SHP77 (cell line): ENCODE measurements around the gene TCEANC2.
"Not testable (repeated sequence)": the region's sequence is repeated elsewhere in the genome, so short reads cannot be mapped to it uniquely, and the experiment has no call there.

Source experiments
- DNase-seq, 2 experiments: peaks; one replicate each; lab custom pipeline; 2025; lab: John Stamatoyannopoulos, UW

TCEANC2 gene

DNA sequence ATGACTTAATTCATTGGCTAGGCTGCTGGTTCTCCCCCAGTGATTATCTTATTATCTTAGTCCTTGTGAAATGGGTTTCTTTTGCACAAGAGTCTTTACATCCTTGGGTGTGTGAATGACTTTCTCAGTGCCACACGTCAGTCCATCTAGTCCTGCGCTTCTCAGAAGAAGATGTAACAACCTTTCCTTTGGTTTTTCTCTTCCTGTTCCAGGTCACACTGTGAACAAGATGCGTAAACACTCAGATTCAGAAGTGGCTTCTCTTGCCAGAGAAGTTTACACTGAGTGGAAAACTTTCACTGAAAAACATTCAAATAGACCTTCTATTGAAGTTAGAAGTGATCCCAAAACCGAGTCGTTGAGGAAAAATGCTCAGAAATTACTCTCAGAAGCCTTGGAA, 35.0 kb downstream of the TCEANC2 start:
- DNase-seq, result no peak

DNA sequence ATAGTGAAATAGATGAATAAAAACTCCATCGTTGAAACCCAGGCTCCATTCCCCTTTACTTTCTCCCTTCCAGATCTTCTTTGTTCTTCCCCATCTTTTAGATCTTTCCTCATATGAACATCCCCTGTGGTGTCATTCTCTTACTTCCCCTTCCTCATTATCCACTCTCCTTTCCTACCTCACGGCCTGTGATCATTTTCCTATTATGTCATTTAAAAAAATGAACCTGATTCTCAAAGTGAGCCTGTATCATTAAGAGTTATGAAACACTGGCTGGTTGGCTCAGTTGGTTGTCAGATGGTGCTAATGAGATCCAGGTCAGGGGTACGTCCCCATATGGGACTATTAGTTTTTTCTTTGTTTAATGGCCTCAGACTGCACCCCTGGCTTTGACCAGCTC, 38.3 kb downstream of the TCEANC2 start:
- no peak for DNase-seq

DNA sequence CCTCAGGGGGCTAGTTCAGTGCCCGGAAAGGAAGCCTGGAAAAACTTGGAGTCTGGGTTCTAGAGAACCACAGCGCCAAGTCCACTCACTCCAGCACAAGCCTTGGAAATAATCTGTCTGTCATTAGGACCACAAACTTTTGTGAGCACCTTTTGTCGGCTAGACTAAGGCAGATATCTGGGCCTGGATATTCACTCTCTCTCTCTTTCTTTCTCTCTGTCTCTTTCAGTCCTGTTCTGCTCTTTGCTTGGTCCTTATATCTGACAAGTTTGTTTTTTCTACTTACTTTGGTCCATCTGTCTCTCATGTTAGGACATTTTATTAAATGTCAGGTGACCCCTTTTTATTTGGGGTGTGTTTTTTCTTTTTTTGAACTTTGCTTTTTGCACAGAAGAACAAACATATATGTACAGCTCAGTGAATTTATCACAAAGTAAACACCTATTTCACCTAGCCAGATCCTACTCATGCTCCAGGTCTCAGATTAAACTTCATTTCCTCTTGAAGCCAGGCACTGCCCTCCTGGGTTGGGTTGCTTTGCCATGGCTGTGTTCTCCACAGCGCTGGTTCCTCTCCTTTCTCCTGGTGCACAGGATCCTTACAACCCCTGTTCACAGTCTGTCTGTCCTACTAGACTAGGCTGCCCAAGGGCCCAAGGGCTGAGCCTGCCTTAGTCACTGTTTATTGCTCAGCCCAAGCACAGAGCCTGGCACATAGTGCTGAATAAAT, 40.8 kb downstream of the TCEANC2 start:
- DNase-seq, result no peak

DNA sequence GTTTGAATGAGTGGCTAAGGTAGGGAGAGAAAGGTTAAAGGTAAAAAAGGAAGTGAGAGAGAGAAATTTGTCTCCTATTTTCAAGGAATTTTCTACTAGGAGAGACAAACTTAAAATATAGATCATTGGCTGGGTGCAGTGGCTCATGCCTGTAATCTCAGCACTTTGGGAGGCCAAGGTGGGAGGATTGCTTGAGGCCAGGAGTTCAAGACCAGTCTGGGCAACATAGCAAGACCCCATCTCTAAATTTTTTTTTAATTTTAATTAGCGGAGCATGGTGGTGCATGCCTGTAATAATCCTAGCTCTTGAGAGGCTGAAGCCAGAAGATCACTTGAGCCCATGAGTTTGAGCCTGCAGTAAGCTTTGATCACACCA, 41.3 kb downstream of the TCEANC2 start:
- DNase-seq, result not testable (repeated sequence)

DNA sequence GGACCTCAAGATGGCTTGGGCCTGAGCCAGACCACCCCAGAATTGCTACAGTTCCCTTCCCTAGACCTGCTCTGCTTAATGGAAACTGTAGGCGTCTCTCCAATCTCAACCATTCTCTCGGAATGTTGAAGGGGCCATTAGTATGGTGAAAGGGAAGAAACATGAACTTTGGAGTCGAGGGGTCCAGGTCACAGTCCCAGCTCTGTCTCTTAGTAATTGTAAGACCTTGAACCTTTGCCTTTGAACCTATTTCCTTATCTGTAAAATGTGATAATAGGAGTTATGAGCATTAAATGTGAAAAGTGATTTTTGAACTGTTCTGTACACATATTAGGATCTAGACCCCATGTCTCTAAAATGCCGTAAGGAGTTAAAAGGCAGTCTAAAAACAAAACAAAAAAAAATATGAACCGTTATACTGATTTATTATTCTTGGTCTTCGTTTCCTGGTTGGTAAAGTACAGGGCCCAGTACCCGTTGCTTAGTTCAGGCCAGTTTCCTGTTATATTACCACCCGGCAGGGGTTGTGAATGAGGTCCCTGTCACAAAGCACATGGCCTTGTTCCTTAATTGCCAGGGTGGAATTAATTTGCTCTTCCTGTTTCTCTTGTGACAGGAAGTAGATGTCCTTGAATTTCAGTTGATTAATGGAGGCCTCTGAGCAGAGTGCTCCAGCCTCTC, 42.3 kb downstream of the TCEANC2 start:
- DNase-seq, result no peak

DNA sequence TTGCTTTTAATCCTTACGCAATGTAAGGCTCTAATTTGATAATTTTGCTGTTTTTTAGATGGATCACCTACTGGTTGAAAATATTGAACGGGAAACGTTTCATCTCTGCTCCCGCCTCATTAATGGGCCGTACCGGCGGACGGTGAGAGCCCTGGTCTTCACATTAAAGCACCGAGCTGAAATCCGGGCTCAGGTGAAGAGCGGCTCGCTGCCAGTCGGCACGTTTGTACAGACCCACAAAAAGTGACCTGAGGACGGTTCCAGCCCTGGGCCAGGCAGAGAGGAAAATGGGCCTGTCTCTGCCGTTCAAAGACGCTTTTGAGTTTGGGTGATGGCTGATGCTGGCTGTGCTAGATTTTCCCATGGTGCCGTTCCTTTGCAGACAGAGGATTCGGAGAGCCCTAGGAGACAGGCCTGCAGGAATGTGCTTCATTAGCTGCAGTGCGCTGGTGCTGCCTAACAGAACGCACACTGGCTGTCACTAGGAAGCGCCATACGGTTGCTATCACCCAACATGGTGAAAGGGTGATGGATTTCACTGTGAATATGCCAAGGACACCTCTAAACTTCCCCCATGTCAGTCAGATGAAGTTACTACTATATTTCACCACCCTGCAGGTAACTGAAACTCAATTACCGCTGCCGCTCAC, 42.9 kb downstream of the TCEANC2 start:
- DNase-seq, result no peak

DNA sequence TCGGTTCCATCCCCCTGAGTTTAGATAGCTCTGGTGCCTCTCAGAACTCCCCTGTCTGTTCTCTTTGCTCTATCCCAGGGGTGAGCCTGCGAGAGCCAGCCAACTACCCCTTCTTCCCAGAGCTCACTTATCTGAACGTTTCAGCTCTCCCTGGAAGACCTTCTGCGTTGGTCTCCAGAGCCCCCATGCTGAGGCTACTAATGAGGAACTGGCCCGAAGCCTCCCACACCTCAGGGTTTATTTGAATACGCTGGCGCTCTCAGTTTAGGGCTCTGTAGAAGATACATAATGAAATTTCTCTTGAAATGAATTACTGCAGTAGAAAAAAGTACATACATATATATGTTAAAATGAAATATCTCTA, 43.5 kb downstream of the TCEANC2 start:
- no peak for DNase-seq

DNA sequence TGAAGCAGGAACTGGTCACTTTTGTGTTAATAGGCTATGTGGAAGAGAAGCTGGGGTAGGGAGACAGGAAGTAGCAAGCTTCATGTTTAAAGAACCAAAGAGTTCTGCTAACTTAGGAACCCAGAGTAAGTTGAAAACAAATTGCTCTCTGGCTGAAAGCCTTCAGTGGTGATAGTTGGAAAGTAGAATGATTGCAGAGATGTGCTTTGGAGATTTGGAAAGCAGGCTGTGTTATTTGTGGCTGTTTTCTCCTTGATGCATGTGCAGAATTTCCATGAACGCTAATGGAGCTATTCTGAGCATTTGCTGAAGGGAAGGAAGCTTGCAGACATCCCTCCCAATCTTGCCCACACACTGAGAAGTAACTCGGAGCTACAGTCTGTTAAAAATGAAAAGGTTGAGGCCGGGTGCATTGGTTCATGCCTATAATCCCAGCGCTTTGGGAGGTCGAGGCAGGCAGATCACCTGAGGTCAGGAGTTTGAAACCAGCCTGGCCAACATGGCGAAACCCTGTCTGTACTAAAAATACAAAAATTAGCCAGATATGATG, 45.7 kb downstream of the TCEANC2 start:
- DNase-seq, result no peak

DNA sequence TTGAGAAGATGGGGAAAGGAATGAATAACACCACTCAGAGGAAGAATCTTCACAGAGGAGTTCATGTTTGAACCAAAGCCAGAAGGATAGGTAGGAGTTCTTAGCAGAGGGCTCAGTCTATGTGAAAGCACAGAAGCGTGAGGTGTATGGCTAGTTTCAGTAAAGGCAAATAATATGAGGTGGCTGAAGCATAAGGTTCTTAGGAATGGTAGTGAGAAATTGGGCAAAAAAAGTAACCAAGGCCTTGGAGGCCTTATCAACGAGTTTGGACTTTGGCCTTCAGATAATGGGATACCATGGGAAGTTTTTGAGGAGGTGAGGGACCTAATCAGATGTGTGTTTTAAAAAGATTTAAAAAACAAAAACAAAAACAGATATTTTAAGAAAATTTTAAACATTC, 47.1 kb downstream of the TCEANC2 start:
- DNase-seq, result no peak

DNA sequence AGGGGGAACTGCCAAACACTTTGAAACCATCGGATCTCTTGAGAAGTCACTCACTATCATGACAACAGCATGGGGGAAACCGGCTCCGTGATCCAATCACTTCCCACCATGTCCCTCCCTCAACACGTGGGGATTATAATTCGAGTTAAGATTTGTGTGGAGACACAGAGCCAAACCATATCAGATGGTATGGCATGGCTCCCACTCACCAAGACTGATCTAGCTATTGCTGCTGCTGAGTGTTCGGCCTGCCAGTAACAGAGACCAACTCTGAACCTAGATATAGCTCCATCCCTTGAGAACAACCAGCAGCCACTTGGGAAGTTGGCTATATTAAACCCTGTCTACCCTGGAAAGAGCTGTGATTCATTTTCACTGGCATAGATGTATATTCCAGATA, 50.0 kb downstream of the TCEANC2 start:
- DNase-seq, result no peak

DNA sequence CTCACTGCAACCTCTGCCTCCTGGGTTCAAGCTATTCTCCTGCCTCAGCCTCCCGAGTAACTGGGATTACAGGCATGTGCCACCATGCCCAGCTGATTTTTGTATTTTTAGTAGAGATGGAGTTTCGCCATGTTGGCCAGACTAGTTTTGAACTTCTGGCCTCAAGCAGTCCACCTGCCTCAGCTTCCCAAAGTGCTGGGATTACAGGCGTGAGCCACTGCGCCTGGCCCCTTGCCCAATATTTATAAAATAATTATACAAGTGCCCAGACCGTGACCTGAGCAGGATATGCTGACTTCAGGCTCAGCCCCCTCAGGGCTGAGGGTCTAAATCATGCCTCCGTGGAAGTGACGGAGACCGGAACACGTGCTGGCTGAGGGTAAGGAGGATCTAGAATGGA, 51.2 kb downstream of the TCEANC2 start:
- not testable (repeated sequence) for DNase-seq

DNA sequence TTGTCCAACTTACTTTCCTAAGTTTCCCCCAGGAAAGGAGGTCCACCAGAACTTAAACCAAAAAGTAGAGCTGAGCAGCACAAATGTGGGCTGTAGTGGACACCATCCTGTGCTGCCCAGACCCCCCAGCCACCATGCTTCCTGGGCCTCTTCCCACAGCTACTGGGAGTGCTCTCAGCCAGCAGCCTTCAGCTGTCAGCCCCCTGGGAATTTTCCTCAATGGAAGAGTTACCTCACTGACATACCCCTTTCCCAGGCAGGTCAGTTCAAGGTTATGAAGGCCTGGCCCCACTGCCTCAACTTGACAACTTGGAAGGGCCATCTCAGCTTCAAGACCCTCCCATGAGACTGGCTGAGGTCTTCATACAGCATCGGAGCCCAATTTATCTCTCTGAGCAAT, 51.7 kb downstream of the TCEANC2 start:
- no peak for DNase-seq

DNA sequence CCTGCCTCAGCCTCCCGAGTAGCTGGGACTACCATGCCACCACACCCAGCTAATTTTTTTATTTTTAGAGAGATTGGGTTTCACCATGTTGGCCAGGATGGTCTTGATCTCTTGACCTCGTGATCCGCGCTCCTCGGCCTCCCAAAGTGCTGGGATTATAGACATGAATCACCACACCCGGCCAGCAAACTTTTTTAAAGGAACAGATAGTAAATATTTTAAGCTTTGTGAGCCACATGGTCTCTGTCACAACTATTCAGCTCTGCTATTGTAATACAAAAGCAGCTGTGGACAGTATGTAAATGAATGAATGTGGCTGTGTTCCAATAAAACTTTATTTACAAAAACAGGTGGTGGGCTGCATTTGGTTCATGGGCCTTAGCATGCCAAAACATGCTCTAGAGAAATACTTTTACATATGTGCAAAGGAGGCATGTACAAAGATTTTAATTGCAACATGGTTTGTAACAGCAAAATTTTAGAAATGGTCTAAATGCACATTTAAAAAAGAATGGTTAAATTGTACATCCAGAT, 52.4 kb downstream of the TCEANC2 start:
- DNase-seq, result no peak

DNA sequence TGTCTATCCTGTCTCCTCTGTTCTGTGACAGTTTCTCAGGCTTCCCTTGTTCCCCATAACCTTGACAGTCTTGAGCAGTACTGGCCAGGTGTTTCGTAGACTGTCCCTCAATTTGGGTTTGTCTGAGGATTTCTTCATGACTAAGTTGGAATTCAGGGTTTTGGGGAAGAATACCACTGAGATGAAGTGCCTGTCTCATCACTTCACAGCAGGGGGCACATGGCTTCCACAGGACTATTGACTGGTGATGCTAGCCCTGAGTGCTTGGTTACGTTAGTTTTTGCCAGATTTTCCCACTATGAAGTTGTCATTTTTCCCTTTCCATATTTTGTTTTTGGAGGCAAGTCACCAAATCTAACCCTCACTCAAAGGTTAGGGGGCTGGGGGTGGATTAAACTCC, 53.7 kb downstream of the TCEANC2 start:
- no peak for DNase-seq

DNA sequence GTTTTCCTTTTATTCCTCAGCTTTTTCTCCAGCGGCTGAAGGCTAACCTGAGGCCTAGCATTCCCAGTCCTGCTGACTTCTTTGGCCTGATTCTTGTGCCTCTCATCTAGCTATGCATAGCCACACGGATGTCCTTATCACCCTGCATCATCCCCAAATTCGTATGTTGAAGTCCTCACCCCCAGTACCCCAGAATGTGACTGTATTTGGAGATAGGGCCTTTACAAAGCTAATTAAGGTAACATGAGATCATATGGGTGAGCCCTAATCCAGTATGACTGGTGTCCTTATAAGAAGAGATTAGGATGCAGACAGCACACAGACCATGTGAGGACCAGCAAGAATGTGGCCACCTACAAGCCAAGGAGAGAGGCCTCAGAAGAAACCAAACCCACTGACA, 54.7 kb downstream of the TCEANC2 start:
- no peak for DNase-seq

DNA sequence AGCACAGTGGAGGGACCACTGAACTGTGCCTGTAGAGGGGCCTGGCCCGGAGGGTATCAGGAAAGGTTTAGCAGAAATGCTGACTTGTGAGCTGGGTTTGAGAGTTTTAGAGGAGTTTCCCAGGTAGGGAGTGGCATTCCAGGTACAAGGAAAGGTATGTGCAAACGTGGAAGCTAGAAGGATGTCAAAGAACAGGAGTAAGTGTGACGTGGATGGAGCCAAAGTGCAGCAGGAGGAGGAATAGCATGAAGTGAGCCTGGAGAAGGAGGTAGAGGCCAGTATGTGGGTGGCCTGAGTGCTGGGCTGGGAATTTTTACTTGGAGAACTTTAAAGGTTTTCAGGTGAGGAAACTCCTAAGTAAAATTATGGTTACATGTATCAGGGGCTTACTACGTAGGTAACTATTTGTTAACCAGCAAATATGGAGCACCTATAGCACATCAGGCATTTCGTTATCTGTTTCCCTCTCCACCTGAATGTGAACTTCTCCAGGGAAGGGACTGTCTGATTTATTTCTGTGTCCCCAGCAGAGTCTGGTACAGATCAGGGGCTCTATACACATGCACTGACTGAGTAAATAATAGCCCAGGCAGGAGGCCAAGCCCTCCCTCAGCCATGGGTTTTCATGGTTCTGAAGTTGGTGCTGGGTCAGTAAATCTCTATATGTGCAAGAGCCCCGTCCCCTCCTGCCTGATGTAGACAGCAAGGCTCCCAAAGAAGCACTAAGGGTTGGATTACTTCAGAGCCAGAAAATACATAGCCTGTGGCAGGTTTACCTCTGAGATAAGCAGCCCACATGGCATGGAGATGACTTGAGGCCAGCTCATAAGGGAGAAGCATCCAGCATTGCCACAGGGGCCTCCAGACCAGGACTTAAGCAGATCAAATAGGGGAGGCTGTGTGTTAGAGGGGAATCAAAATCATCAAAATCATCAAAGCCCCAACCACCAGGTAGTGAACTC, 56.0 kb downstream of the TCEANC2 start:
- no peak for DNase-seq

DNA sequence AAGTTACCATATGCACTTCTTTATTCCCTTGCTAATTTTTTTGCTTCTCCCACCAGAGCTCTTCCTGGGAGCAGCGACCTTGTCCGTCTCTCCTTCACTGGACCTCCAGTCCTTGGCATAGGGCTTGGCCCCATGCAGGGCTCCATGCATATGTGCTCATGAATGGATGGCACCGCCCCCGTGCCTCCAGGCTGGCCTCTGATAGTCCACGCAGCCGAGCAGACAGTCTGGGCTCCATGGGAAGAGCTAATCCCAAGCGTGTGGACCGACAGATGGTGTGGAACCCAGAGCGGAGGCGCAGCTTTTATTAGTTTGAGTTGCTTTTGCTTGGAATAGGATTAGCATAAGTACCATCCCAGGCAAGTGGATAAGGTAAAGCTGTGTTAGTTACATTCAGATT, 57.6 kb downstream of the TCEANC2 start:
- no peak for DNase-seq

DNA sequence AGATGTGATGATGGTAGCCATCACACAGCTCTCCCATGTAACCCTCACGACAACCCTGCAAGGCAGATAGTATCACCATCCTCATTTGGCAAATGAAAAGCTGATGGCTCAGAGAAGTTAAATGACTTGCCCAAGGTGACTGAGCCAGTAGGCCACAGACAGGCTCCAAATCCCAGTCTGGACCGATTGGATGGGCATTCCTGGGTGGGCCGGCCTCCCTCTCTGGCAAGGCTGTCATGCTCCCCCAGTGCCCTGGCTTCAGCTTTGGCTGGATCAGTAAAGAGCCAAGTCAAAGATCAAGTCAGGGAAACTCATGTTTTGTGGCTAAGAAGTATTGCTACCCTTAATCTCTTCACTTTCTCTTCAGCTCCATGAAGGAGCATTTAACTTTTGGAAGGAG, 58.2 kb downstream of the TCEANC2 start:
- DNase-seq, result no peak

DNA sequence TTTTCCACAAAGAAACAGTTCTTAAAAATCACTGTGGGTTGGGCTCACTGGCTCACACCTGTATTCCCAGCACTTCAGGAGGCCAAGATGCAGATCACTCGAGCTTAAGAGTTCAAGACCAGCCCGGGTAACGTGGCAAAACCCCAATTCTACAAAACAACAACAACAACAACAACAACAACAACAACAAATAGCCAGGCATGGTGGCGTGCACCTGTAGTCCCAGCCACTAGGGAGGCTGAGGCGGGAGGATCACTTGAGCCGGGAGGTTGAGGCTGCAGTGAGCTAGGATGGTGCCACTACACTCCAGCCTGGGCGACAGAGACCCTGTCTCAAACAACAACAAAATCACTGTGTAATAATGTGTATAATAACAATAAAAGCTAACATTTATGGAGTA, 58.6 kb downstream of the TCEANC2 start:
- no peak for DNase-seq

DNA sequence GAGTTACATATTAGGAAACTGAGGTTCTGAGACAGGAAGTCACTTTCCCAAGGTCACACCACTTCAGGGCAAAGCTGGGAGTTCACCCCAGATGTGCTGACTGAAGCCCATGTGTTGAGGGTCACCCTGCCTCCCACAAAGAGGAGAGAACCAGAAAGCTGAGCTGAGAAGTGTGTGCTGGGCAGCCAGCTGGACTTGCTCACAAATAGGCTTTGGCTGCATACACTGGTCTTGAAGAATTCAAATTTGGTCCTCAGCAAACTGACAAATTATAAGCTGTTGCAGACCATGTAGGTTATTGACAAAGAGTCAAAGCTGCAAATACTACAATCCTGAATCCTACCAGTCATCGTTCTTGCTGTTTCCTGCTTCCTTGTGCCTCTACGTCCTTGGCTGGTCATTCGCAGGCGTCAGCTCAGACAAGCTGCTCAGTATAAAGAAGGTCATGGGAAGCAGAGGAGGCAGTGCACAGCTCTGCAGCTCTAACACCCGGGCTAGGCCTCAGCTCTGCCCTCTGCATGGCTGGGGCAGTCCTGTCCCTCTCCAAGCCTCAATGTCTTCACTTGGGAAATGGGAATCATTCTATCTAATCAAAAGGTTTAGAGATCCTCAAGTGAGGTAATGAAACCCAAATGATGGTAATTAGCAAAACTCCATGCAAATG, 59.4 kb downstream of the TCEANC2 start:
- DNase-seq, result no peak

DNA sequence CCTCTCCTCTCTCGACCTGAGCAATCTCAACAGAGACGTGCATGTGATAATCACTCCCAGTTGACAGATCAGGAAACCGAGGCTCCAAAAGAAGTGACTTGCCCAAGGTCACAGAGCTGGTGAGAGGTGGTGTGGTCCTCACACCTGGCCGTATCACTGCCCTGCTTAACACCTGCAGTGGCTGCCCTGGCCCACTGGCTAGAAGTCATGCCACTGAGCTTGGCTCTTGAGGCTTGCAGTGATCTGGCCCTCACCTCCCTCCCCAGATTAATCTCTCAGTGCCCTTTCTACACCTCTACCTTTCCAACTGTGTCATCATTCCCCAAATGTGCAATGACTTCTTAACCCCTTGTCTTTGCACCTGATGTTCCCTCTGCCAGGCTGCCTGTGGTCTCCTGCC, 60.6 kb downstream of the TCEANC2 start:
- DNase-seq, result no peak
